ENCODE measurements around the gene CAMP.

The CAMP gene

GRCh38 chr3:48226939-48227338 is 3.6 kb downstream of the CAMP start:
- no peaks in the 10 kb centered on the region for H3K4me1 ChIP-seq (ENCODE audit: insufficient read depth, low read length, poor library complexity, severe bottlenecking)
- TF ChIP-seq EZH2phosphoT487 (IDR thresholded peaks at IDR 0.05; ENCODE audit: borderline replicate concordance) (no peak), CTCF (conservative IDR thresholded peaks at IDR 0.05; ENCODE audit: low read length) (no peak)

GRCh38 chr3:48232232-48232631 is 8.9 kb downstream of the CAMP start:
- Histone ChIP-seq H3K79me2 (ENCODE audit: insufficient read depth, low read length) (no peaks in the 10 kb centered on the region), H3K4me2 (ENCODE audit: low read depth, low read length, poor library complexity, severe bottlenecking) (no peak overlapping the region), H3K36me3 (ENCODE audit: insufficient read depth, low read length) (no peaks in the 10 kb centered on the region), H2AFZ (ENCODE audit: low read length) (no peak overlapping the region), H3K9ac (ENCODE audit: low read depth, low read length, poor library complexity, severe bottlenecking) (no peak overlapping the region), H3K4me3 (ENCODE audit: low read length, poor library complexity, severe bottlenecking) (no peak overlapping the region), H4K20me1 (ENCODE audit: insufficient read depth, low read length, poor library complexity, severe bottlenecking) (no peaks in the 10 kb centered on the region), H3K27me3 (ENCODE audit: insufficient read depth, low read length, poor library complexity, severe bottlenecking) (no peaks in the 10 kb centered on the region), H3K9me2 (replicated peaks; ENCODE audit: low read depth, low read length) (no peaks in the 10 kb centered on the region), H3F3A (ENCODE audit: low read depth) (no peaks in the 10 kb centered on the region), H3K9me3 (ENCODE audit: insufficient read depth, low read depth, low read length) (no peaks in the 10 kb centered on the region), H3K4me1 (ENCODE audit: insufficient read depth, low read length, poor library complexity, severe bottlenecking) (peaks cover 3% of the 10 kb centered on the region)
- TF ChIP-seq EZH2phosphoT487 (IDR thresholded peaks at IDR 0.05; ENCODE audit: borderline replicate concordance) = no peak
- TF ChIP-seq CTCF (conservative IDR thresholded peaks at IDR 0.05; ENCODE audit: low read length) = no peak

More at GRCh38 chr3:48226939-48227338, 3.6 kb downstream of the CAMP start:
- Histone ChIP-seq H3F3A (ENCODE audit: low read depth) (no peaks in the 10 kb centered on the region), H3K4me3 (ENCODE audit: low read length, poor library complexity, severe bottlenecking) (no peak overlapping the region), H2AFZ (ENCODE audit: low read length) (no peak overlapping the region), H4K20me1 (ENCODE audit: insufficient read depth, low read length, poor library complexity, severe bottlenecking) (no peaks in the 10 kb centered on the region), H3K36me3 (ENCODE audit: insufficient read depth, low read length) (no peaks in the 10 kb centered on the region), H3K27me3 (ENCODE audit: insufficient read depth, low read length, poor library complexity, severe bottlenecking) (no peaks in the 10 kb centered on the region), H3K79me2 (ENCODE audit: insufficient read depth, low read length) (no peaks in the 10 kb centered on the region), H3K4me2 (ENCODE audit: low read depth, low read length, poor library complexity, severe bottlenecking) (no peak overlapping the region), H3K9me2 (replicated peaks; ENCODE audit: low read depth, low read length) (no peaks in the 10 kb centered on the region), H3K9me3 (ENCODE audit: insufficient read depth, low read depth, low read length) (no peaks in the 10 kb centered on the region), H3K9ac (ENCODE audit: low read depth, low read length, poor library complexity, severe bottlenecking) (no peak overlapping the region)

GRCh38 chr3:48232734-48233133 is 9.4 kb downstream of the CAMP start:
- Histone ChIP-seq H3F3A (ENCODE audit: low read depth) (no peaks in the 10 kb centered on the region), H3K4me2 (ENCODE audit: low read depth, low read length, poor library complexity, severe bottlenecking) (peak overlapping the region; percentile 64), H3K9ac (ENCODE audit: low read depth, low read length, poor library complexity, severe bottlenecking) (peak overlapping the region; percentile 16), H3K4me1 (ENCODE audit: insufficient read depth, low read length, poor library complexity, severe bottlenecking) (peaks cover 3% of the 10 kb centered on the region), H2AFZ (ENCODE audit: low read length) (peak overlapping the region; percentile 85), H3K9me3 (ENCODE audit: insufficient read depth, low read depth, low read length) (no peaks in the 10 kb centered on the region), H4K20me1 (ENCODE audit: insufficient read depth, low read length, poor library complexity, severe bottlenecking) (no peaks in the 10 kb centered on the region), H3K27me3 (ENCODE audit: insufficient read depth, low read length, poor library complexity, severe bottlenecking) (no peaks in the 10 kb centered on the region), H3K79me2 (ENCODE audit: insufficient read depth, low read length) (no peaks in the 10 kb centered on the region), H3K36me3 (ENCODE audit: insufficient read depth, low read length) (no peaks in the 10 kb centered on the region), H3K4me3 (ENCODE audit: low read length, poor library complexity, severe bottlenecking) (peak overlapping the region; percentile 42), H3K9me2 (replicated peaks; ENCODE audit: low read depth, low read length) (no peaks in the 10 kb centered on the region)
- TF ChIP-seq EZH2phosphoT487 (IDR thresholded peaks at IDR 0.05; ENCODE audit: borderline replicate concordance) (no peak), CTCF (conservative IDR thresholded peaks at IDR 0.05; ENCODE audit: low read length) (peak; percentile 91)
